Stimulated activated CD4-positive, alpha-beta T cell treated with anti-CD3 and anti-CD28 coated beads, TNF-alpha, amount 100 ng/mL, for 4 hours (primary cell): Measurements from ENCODE around the gene KRTAP12-1.
"Not testable (repeated sequence)": the region's sequence is repeated elsewhere in the genome, so short reads cannot be mapped to it uniquely, and the experiment has no call there.

Experiments used
- DNase-seq, 3 experiments: peaks; one replicate each; pipeline ENCODE4 v3.0.0-alpha.2; 2020; ENCODE audit warnings: low read depth in 3 of 3

Gene KRTAP12-1

GRCh38 chr21:44644878-44645277, 37.1 kb downstream of the KRTAP12-1 start:
- no peak for DNase-seq

- DNase-seq, result no peak
These were observed 38.1 kb downstream of the KRTAP12-1 start for GRCh38 chr21:44643741-44644310.

GRCh38 chr21:44640761-44641160, 41.2 kb downstream of the KRTAP12-1 start:
- no peak for DNase-seq

- DNase-seq, result no peak
These were observed 42.7 kb downstream of the KRTAP12-1 start for GRCh38 chr21:44639331-44639655.

- DNase-seq, result not testable (repeated sequence)
These were observed 43.2 kb downstream of the KRTAP12-1 start for GRCh38 chr21:44638506-44639330.

GRCh38 chr21:44637851-44638348, 44.1 kb downstream of the KRTAP12-1 start:
- DNase-seq, result not testable (repeated sequence)

- no peak for DNase-seq
These were observed 44.7 kb downstream of the KRTAP12-1 start, which contains the start of gene KRTAP10-10 for GRCh38 chr21:44637018-44637850. KRTAP10-10 (plus strand) TSS chr21:44637356; CDS start chr21:44637418, 62 bp downstream.

GRCh38 chr21:44636209-44637017, 45.5 kb downstream of the KRTAP12-1 start:
- DNase-seq, result no peak

- no peak for DNase-seq
These were observed 49.9 kb downstream of the KRTAP12-1 start for GRCh38 chr21:44632067-44632466.
